ENCODE results near the gene CFL1.
"Not testable (repeated sequence)": the region's sequence is repeated elsewhere in the genome, so short reads cannot be mapped to it uniquely, and the experiment has no call there.

Gene CFL1

DNA sequence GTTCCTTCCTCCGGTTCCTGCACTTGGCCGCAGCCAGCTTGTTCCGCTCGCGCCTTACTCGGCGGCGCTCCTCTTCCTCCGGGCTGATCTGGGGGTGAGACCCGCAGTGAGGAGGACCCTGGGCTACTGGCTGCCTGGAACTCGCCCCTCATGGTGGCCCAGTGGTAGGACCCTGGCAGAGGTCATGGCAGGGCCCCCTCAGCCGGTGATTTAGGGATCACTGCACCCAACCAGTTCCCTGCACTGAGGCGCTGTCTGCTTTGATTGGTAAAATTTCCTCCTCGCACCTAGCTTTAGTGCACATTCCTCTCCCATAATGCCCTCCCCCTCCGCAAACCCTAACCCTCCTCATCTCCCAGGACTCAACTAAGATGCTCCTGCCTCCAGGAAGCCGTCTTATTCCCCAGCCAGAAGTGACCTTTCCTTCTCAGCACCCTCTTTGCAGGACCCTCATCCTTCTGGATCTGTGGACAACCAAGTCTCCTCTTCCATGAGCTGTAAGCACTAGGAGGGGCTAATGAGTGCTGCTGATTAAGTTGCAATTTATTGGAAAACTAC lies 36.1 kb upstream of the CFL1 start:
- Mint-ChIP-seq H3K27me3 (no peaks in the 10 kb centered on the region), H3K9me3 (no peaks in the 10 kb centered on the region), H3K4me3 (peak overlapping the region; percentile 84), H3K27ac (ENCODE audit: low read depth) (peak overlapping the region; percentile 91), H3K36me3 (ENCODE audit: insufficient read depth) (peaks cover 6% of the 10 kb centered on the region), H3K4me1 (peaks cover 44% of the 10 kb centered on the region)
- no peak for DNase-seq (ENCODE audit: low spot score in 2 of 2)
- no peak for ATAC-seq (replicated peaks; ENCODE audit: extremely low read depth, poor library complexity, severe bottlenecking)

DNA sequence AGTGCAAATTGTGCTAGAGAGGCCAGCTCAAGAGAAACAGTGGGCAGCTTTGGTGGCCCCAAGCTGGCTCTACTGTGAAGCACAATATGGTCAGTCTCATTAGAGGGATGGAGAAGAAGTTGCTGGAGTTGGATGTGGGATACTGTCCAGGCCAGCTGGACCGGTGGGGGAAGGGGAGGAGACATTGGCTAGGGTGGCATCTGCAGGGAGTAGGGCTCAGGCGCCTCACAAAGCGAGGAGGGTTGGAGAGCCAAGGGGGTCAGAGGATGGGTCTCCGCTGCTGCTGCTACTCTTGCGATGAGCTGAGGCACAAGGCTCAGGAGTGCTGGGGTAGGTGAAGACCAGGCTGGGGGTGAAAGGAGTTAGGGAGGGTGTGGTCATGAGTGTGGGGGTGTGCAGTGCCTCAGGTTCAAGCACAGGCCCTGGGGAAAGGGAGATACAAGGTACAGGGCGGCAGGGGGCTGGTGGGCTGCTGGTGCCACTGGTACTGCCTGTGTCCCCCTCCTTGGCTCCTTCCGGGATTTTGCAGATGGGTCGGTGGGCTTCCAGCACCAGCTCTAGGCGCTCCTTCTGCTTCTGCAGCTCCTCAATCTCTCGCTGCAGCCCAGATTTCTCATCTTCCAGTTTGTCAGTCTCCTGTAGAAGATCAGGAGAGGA lies 34.8 kb upstream of the CFL1 start:
- peaks cover 17% of the 10 kb centered on the region for H3K36me3 Mint-ChIP-seq (ENCODE audit: insufficient read depth)
- H3K9me3 Mint-ChIP-seq, result no peaks in the 10 kb centered on the region
- H3K4me1 Mint-ChIP-seq, result peaks cover 51% of the 10 kb centered on the region
- H3K4me3 Mint-ChIP-seq, result peak overlapping the region; percentile 84
- H3K27ac Mint-ChIP-seq (ENCODE audit: low read depth), result peak overlapping the region; percentile 91
- ATAC-seq (replicated peaks; ENCODE audit: extremely low read depth, poor library complexity, severe bottlenecking), result no peak
- H3K27me3 Mint-ChIP-seq, result no peaks in the 10 kb centered on the region
- DNase-seq (ENCODE audit: low spot score in 2 of 2), result no peak

DNA sequence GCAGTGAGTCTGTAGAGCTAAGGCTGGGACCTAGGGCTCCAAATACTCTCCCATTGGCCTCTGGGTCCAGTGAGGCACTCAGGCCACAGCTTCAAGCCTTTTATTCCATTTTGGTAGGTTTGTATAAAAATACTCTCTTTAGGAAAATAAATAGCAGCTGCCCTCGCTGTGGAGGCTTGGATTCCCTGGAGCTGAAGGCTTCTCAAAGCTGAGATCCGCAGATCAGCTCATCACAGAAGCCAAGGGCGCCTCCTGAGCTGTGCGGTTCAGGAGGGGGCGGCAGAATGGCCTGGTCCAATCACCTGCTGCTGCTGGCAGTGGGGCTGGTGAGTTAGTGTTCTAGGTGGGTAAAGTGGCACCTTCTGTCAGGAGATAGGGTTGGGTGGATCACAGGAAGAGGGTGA lies 34.2 kb upstream of the CFL1 start:
- Mint-ChIP-seq H3K4me1 (peaks cover 51% of the 10 kb centered on the region), H3K27ac (ENCODE audit: low read depth) (peak overlapping the region; percentile 91), H3K4me3 (peak overlapping the region; percentile 84), H3K36me3 (ENCODE audit: insufficient read depth) (peaks cover 18% of the 10 kb centered on the region)
- not testable (repeated sequence) for ATAC-seq (replicated peaks; ENCODE audit: extremely low read depth, poor library complexity, severe bottlenecking); H3K27me3 Mint-ChIP-seq; DNase-seq (ENCODE audit: low spot score in 2 of 2); H3K9me3 Mint-ChIP-seq

DNA sequence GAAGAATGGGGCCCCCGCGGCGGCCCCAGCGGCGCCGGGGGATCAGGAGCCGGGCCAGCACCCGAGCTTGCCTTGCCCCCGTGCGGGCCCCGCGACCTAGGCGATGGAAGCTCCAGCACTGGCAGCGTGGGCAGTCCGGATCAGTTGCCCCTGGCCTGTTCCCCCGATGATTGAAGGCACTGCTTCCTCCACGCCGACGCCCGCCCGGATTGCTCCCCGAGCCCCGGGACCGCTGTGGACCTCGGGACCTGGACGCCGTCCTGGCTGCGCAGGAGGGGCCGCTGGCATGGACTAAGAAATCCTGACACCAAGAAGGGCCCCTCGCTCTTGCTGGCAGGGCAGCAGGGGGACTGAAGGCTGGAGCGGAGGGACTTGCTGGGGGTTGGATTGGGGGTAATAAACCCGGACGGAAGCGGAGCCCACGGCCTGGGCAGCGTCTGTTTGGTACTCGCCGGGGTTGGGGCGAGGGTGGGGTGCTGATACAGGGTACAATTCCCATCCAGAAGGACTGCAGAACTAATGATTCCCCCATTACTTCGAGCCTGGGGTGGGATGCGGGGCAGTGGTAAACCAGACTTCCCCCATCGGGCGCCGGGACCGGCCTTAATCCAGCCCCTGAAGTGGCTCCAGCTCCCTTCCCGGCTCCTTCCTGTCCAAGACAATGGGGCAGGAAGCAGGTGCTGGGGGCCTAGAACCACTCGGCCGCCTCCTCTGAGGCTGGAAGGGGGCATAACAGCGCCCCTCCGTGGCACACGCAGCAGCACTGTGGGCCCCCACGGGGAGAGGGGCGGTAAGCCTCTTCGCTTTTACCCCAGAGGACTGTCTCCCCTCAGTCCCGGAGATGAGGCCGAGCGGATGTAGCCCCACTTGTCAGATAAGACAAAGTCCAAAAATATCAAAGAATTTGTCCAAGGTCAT lies 33.5 kb upstream of the CFL1 start:
- Mint-ChIP-seq H3K4me3 (peak overlapping the region; percentile 84), H3K27ac (ENCODE audit: low read depth) (peak overlapping the region; percentile 91), H3K4me1 (peaks cover 56% of the 10 kb centered on the region), H3K36me3 (ENCODE audit: insufficient read depth) (peaks cover 18% of the 10 kb centered on the region), H3K27me3 (no peaks in the 10 kb centered on the region), H3K9me3 (no peaks in the 10 kb centered on the region)
- ATAC-seq (replicated peaks; ENCODE audit: extremely low read depth, poor library complexity, severe bottlenecking), result no peak
- DNase-seq (ENCODE audit: low spot score in 2 of 2), result no peak

DNA sequence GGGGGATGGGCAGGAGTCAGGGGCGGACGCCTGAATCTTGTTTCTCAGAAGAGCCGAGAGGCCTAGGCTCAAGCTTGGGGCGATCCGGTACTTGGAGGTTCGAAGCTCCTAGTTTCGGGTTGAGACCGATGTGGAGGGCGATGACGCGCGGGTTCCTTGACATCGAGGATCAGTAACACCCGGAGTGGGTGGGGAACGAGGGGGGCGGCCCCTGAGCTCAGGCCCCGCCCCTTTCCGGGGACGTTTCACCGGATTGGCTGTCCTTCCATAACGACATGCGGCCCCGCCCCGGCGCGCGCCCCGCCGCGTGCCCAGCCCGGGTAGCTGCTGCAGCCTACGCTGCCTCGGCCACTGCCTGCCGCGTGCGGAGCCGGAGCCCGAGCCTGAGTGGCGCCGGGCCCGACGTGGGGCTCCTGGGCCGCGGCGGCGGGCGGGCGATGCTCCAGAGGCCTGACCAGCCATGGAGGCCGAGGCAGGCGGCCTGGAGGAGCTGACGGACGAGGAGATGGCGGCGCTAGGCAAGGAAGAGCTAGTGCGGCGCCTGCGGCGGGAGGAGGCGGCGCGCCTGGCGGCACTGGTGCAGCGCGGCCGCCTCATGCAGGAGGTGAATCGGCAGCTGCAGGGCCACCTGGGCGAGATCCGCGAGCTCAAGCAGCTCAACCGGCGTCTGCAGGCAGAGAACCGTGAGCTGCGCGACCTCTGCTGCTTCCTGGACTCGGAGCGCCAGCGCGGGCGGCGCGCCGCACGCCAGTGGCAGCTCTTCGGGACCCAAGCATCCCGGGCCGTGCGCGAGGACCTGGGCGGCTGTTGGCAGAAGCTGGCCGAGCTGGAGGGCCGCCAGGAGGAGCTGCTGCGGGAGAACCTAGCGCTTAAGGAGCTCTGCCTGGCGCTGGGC lies 32.6 kb upstream of the CFL1 start, which contains the start of gene CCDC85B:
CCDC85B (plus strand) TSS at position 350 of the 895 bp plus-strand sequence; CDS start at position 461, 111 bp downstream.
- Mint-ChIP-seq H3K36me3 (ENCODE audit: insufficient read depth) (peaks cover 19% of the 10 kb centered on the region), H3K9me3 (no peaks in the 10 kb centered on the region), H3K4me1 (peaks cover 55% of the 10 kb centered on the region), H3K27ac (ENCODE audit: low read depth) (peak within 1 kb of the TSS; percentile 94), H3K27me3 (no peaks in the 10 kb centered on the region), H3K4me3 (peak within 1 kb of the TSS; percentile 84)
- DNase-seq (ENCODE audit: low spot score in 2 of 2) (peak; percentile 98), ATAC-seq (replicated peaks; ENCODE audit: extremely low read depth, poor library complexity, severe bottlenecking) (peak; percentile 65)

DNA sequence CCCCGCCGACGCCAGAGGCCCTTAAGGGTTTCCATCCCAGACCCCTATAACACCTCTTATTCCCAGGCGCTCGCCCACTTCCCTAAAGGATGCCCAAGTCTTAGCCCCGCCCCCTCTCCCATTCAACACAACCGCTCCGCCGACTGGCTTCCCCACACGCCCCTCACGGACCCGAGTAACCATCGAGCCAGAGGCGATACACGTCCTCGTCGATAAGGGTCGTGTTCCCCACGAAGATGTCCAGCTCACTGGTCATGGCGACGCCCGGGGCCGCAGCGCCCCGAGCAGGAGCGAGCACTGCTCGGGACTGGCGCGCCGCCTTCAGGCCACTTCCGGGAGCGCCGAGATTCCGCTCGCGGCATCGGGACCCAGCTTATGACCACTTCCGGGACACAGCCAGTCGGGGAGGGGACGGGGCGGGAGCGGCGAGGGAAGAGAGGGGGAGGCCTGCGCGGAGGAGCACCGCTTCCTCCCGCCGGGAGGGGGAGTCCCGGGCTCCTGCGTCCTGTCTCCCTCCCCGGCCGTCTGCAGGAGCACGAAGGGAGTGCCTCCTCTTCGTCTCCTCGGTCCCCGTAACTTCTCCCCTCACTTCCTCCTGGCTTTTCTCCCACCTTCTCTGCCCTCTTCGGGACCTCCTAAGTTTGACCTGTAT lies 30.3 kb upstream of the CFL1 start, which contains the start of gene FIBP:
FIBP (minus strand) TSS at position 309 of the 652 bp plus-strand sequence; CDS start at position 256, 53 bp downstream.
- DNase-seq (ENCODE audit: low spot score in 2 of 2), result peak; percentile 86 to 87
- Mint-ChIP-seq H3K36me3 (ENCODE audit: insufficient read depth) (peaks cover 24% of the 10 kb centered on the region), H3K9me3 (no peaks in the 10 kb centered on the region), H3K27me3 (no peaks in the 10 kb centered on the region), H3K4me1 (peaks cover 65% of the 10 kb centered on the region), H3K4me3 (peak within 1 kb of the TSS; percentile 84), H3K27ac (ENCODE audit: low read depth) (peak within 1 kb of the TSS; percentile 94)
- peak; percentile 68 for ATAC-seq (replicated peaks; ENCODE audit: extremely low read depth, poor library complexity, severe bottlenecking)

DNA sequence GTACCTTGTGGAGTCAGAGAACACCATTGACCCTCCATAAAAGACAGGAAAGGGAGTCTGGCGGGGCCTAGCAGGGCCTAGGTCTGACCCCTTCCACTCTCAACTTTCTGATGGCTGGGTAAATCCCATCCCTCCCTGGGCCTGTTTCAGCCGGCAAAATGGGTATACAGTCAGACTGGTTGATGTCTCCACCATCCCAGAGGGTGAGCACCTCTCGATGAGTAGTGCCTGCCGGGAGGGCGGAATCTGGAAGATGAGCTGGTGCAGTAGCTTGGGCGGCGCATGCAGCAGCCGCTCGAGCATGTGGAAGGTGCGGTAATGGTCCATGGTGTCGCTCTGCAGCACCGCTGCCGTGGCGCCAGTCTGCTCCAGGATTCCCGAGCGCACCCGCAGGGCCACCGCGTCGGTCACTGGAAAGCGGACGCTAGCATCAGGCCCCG lies 29.8 kb upstream of the CFL1 start:
- Mint-ChIP-seq H3K9me3 (no peaks in the 10 kb centered on the region), H3K4me3 (peak overlapping the region; percentile 84), H3K36me3 (ENCODE audit: insufficient read depth) (peaks cover 24% of the 10 kb centered on the region), H3K27ac (ENCODE audit: low read depth) (peak overlapping the region; percentile 94), H3K27me3 (no peaks in the 10 kb centered on the region), H3K4me1 (peaks cover 62% of the 10 kb centered on the region)
- ATAC-seq (replicated peaks; ENCODE audit: extremely low read depth, poor library complexity, severe bottlenecking) (no peak), DNase-seq (ENCODE audit: low spot score in 2 of 2) (no peak)

DNA sequence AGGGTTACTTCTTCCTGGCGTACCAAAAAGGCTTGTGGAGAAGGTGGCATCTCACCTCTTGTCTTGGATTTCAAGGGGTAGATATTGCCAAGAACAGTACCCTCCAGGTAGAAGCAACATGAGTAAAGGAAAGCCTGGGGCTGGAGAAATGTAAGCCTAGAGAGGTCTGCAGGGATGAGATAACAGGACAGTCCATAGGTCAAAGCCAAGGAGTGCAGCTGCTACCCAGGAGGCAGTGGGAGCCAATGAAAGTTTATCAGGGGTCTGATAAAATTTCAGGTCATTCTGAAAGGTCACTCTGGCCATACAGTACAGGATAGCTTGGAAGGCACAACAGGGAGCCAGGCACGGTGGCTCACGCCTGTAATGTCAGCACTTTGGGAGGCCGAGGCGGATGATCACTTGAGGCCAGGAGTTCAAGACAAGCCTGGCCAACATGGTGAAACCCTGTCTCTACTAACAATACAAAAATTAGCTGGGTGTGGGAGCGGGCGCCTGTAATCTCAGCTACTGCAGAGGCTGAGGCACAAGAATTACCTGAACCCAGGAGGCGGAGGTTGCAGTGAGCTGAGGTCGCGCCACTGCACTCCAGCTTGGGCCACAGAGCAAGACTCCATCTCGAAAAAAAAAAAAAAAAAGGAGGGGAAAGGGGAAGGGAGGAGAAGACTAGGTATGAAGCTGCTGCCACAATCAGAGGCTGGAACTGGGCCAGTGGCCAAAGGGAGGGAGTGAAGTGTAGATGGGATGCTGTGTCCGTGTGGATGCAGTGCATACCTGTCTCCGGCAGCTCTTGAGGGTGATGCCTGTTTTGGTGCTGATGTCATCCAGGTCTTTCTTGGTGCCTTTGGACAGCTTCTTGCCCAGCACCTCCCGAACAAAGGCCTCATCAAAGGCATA lies 29.1 kb upstream of the CFL1 start:
- Mint-ChIP-seq H3K9me3 (no peaks in the 10 kb centered on the region), H3K27me3 (no peaks in the 10 kb centered on the region), H3K36me3 (ENCODE audit: insufficient read depth) (peaks cover 28% of the 10 kb centered on the region), H3K4me3 (peak overlapping the region; percentile 84), H3K4me1 (peaks cover 55% of the 10 kb centered on the region), H3K27ac (ENCODE audit: low read depth) (no peak overlapping the region)
- no peak for DNase-seq (ENCODE audit: low spot score in 2 of 2)
- ATAC-seq (replicated peaks; ENCODE audit: extremely low read depth, poor library complexity, severe bottlenecking), result no peak

DNA sequence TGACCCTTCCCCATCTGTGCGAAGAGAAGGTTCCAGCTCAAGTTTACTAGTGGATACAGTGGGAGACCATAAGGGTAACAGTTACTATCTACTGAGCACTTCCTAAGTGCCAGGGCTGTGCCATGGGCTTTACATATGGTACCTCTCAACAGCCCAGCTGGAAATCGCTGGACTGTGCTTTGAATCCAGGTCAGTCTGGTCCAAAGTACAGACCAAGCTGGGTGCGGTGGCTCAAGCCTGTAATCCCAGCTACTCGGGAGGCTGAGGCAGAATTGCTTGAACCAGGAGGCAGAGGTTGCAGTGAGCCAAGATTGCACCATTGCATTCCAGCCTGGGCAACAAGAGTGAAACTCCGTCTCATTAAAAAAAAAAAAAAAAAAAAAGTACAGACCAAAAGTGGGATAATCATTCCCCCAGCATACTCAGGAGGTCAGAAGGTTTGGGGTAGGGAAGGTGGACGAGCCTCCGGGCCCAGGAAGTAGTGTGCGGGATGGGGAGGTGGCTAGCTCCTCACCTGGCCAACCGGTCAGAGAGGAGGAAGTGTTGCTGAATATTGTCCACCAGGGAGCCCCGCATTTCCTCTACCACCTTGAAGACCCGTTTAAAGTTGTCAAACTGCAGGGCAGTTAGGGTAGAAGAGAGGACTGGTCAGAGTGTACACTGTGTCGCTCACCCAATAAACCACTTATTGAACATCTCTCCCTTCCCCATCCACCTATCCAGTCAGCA lies 28.0 kb upstream of the CFL1 start:
- peaks cover 28% of the 10 kb centered on the region for H3K36me3 Mint-ChIP-seq (ENCODE audit: insufficient read depth)
- no peak for ATAC-seq (replicated peaks; ENCODE audit: extremely low read depth, poor library complexity, severe bottlenecking)
- no peaks in the 10 kb centered on the region for H3K9me3 Mint-ChIP-seq
- peaks cover 63% of the 10 kb centered on the region for H3K4me1 Mint-ChIP-seq
- H3K4me3 Mint-ChIP-seq, result peak overlapping the region; percentile 84
- no peak for DNase-seq (ENCODE audit: low spot score in 2 of 2)
- no peak overlapping the region for H3K27ac Mint-ChIP-seq (ENCODE audit: low read depth)
- no peaks in the 10 kb centered on the region for H3K27me3 Mint-ChIP-seq

DNA sequence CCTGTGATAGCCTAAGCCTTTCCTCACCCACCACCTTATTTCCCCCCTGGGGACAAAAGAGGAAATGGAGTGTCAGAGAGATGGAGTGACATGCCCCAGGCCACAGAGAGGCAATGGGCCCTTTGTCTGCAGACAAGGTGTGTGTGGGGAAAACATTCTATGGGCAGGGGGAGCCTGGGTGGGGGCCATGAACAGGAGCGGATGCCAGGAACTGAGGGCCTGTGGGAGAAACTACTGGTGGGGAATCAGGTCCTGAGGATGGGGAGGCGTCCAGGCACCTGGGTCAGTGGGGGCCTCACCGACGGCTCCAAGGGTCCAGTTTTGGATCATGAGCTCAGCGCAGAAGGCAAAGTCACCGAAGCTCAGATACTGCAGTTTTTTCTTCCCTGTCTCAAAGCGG lies 27.3 kb upstream of the CFL1 start:
- H3K27me3 Mint-ChIP-seq, result no peaks in the 10 kb centered on the region
- no peaks in the 10 kb centered on the region for H3K9me3 Mint-ChIP-seq
- no peak overlapping the region for H3K27ac Mint-ChIP-seq (ENCODE audit: low read depth)
- H3K4me3 Mint-ChIP-seq, result no peak overlapping the region
- peaks cover 25% of the 10 kb centered on the region for H3K36me3 Mint-ChIP-seq (ENCODE audit: insufficient read depth)
- no peak for DNase-seq (ENCODE audit: low spot score in 2 of 2)
- H3K4me1 Mint-ChIP-seq, result peaks cover 68% of the 10 kb centered on the region
- no peak for ATAC-seq (replicated peaks; ENCODE audit: extremely low read depth, poor library complexity, severe bottlenecking)
